Loucy (cell line): ENCODE results near the gene GLOD4.
"Not testable (repeated sequence)": the region's sequence is repeated elsewhere in the genome, so short reads cannot be mapped to it uniquely, and the experiment has no call there.

ENCODE experiments used
- H2AFZ ChIP-seq: fragments of 200-600 bp; sonication (generic); 2 replicates; pipeline ENCODE4 v1.6.0; 2016; ENCODE audit warnings: antibody characterized with exemption, mild to moderate bottlenecking, low read length, moderate library complexity
- H3F3A ChIP-seq: fragments of 200-600 bp; 2 replicates; pipeline ENCODE4 v1.6.0; 2016; ENCODE audit warnings: antibody characterized with exemption, low read depth, mild to moderate bottlenecking
- H3K27me3 ChIP-seq: fragments of 200-600 bp; sonication (generic); 2 replicates; pipeline ENCODE4 v1.6.1; 2014; ENCODE audit warnings: low read length, mild to moderate bottlenecking; ENCODE audit not compliant: insufficient read depth, poor library complexity, severe bottlenecking
- H3K36me3 ChIP-seq: fragments of 200-600 bp; sonication (generic); 2 replicates; pipeline ENCODE4 v1.6.1; 2016; ENCODE audit warnings: low read length; ENCODE audit not compliant: insufficient read depth
- H3K4me1 ChIP-seq: fragments of 200-600 bp; sonication (generic); 2 replicates; pipeline ENCODE4 v1.5.1; 2014; ENCODE audit warnings: low read length, mild to moderate bottlenecking; ENCODE audit not compliant: insufficient read depth, poor library complexity, severe bottlenecking
- H3K4me2 ChIP-seq: fragments of 200-600 bp; sonication (generic); 2 replicates; pipeline ENCODE4 v1.6.0; 2014; ENCODE audit warnings: antibody characterized with exemption, low read length, low read depth, mild to moderate bottlenecking; ENCODE audit not compliant: poor library complexity, severe bottlenecking
- H3K4me3 ChIP-seq: fragments of 200-600 bp; sonication (generic); 2 replicates; pipeline ENCODE4 v1.5.1; 2014; ENCODE audit warnings: low read length, mild to moderate bottlenecking, mixed read lengths; ENCODE audit not compliant: poor library complexity, severe bottlenecking
- H3K79me2 ChIP-seq: fragments of 200-600 bp; sonication (generic); 2 replicates; pipeline ENCODE4 v1.6.1; 2014; ENCODE audit warnings: low read length; ENCODE audit not compliant: insufficient read depth
- H3K9ac ChIP-seq: fragments of 200-600 bp; sonication (generic); 2 replicates; pipeline ENCODE4 v1.6.0; 2014; ENCODE audit warnings: mild to moderate bottlenecking, low read depth, low read length, moderate library complexity; ENCODE audit not compliant: poor library complexity, severe bottlenecking
- H3K9me2 ChIP-seq: fragments of 200-600 bp; sonication (generic); replicated peaks from 2 replicates; pipeline ENCODE4 v1.6.1; 2016; ENCODE audit warnings: low read depth, low read length, mixed read lengths
- H3K9me3 ChIP-seq: fragments of 200-600 bp; sonication (generic); 2 replicates; pipeline ENCODE4 v1.6.1; 2014; ENCODE audit warnings: mild to moderate bottlenecking, antibody characterized with exemption, low read length, low read depth; ENCODE audit not compliant: insufficient read depth
- H4K20me1 ChIP-seq: fragments of 200-600 bp; sonication (generic); 2 replicates; pipeline ENCODE4 v1.6.0; 2014; ENCODE audit warnings: antibody characterized with exemption, low read length, mild to moderate bottlenecking; ENCODE audit not compliant: insufficient read depth, poor library complexity, severe bottlenecking
- CTCF ChIP-seq: fragments of 200-600 bp; sonication (generic); conservative IDR thresholded peaks from 2 replicates; pipeline ENCODE4 v1.5.1; 2014; ENCODE audit warnings: mild to moderate bottlenecking, antibody characterized with exemption, low read length
- EZH2phosphoT487 ChIP-seq: fragments of 200-600 bp; IDR thresholded peaks from 2 replicates; pipeline ENCODE4 v1.6.1; 2018; ENCODE audit warnings: antibody characterized with exemption, mild to moderate bottlenecking, moderate library complexity, borderline replicate concordance

GLOD4 gene

GRCh38 chr17:830381-830780 is 48.3 kb upstream of the GLOD4 start:
- Histone ChIP-seq H3F3A (no peaks in the 10 kb centered on the region), H3K27me3 (no peaks in the 10 kb centered on the region), H3K36me3 (no peaks in the 10 kb centered on the region), H3K4me1 (no peaks in the 10 kb centered on the region), H3K9ac (no peak overlapping the region), H2AFZ (no peak overlapping the region), H3K9me3 (no peaks in the 10 kb centered on the region; the same call in 1 of the 2 replicates), H3K4me3 (no peak overlapping the region), H4K20me1 (no peaks in the 10 kb centered on the region), H3K9me2 (no peaks in the 10 kb centered on the region), H3K79me2 (no peaks in the 10 kb centered on the region), H3K4me2 (no peak overlapping the region)
- TF ChIP-seq EZH2phosphoT487 (no peak), CTCF (no peak)

GRCh38 chr17:829614-830013 is 47.5 kb upstream of the GLOD4 start:
- not testable (repeated sequence) for H3K4me3 ChIP-seq, H3K4me1 ChIP-seq, H2AFZ ChIP-seq, H3K79me2 ChIP-seq, H3F3A ChIP-seq, H3K9me2 ChIP-seq, H3K9me3 ChIP-seq, H4K20me1 ChIP-seq, H3K4me2 ChIP-seq, H3K36me3 ChIP-seq, H3K27me3 ChIP-seq, H3K9ac ChIP-seq

GRCh38 chr17:828761-829160 is 46.7 kb upstream of the GLOD4 start:
- Histone ChIP-seq H3K27me3 (no peaks in the 10 kb centered on the region), H3K9me2 (no peaks in the 10 kb centered on the region), H3F3A (no peaks in the 10 kb centered on the region), H3K36me3 (no peaks in the 10 kb centered on the region), H2AFZ (no peak overlapping the region), H3K9me3 (no peaks in the 10 kb centered on the region; the same call in 1 of the 2 replicates), H3K4me1 (no peaks in the 10 kb centered on the region), H3K4me3 (no peak overlapping the region), H4K20me1 (no peaks in the 10 kb centered on the region), H3K4me2 (no peak overlapping the region), H3K9ac (no peak overlapping the region), H3K79me2 (no peaks in the 10 kb centered on the region)
- TF ChIP-seq EZH2phosphoT487, result no peak
- TF ChIP-seq CTCF, result no peak

- Histone ChIP-seq H3K9me2 (no peaks in the 10 kb centered on the region), H3K4me3 (no peak overlapping the region), H2AFZ (no peak overlapping the region), H3K79me2 (no peaks in the 10 kb centered on the region), H3K9me3 (peaks cover 3% of the 10 kb centered on the region; the same call in 1 of the 2 replicates), H3K4me2 (no peak overlapping the region), H3K9ac (no peak overlapping the region), H4K20me1 (no peaks in the 10 kb centered on the region), H3K4me1 (no peaks in the 10 kb centered on the region), H3K27me3 (no peaks in the 10 kb centered on the region), H3F3A (no peaks in the 10 kb centered on the region), H3K36me3 (no peaks in the 10 kb centered on the region)
- TF ChIP-seq CTCF, result no peak
- TF ChIP-seq EZH2phosphoT487, result no peak
These were observed 44.7 kb upstream of the GLOD4 start for GRCh38 chr17:826778-827177.
